GM19023 (cell line): ENCODE data around the gene ZNF837.
"Not testable (repeated sequence)": the region's sequence is repeated elsewhere in the genome, so short reads cannot be mapped to it uniquely, and the experiment has no call there.

Experiments
- ATAC-seq: cut with Tn5 transposase; IDR thresholded peaks from one replicate; pipeline ENCODE4 v1.9.1; 2021; ENCODE audit warnings: mild to moderate bottlenecking, moderate library complexity; ENCODE audit not compliant: unreplicated experiment

ZNF837 gene

DNA sequence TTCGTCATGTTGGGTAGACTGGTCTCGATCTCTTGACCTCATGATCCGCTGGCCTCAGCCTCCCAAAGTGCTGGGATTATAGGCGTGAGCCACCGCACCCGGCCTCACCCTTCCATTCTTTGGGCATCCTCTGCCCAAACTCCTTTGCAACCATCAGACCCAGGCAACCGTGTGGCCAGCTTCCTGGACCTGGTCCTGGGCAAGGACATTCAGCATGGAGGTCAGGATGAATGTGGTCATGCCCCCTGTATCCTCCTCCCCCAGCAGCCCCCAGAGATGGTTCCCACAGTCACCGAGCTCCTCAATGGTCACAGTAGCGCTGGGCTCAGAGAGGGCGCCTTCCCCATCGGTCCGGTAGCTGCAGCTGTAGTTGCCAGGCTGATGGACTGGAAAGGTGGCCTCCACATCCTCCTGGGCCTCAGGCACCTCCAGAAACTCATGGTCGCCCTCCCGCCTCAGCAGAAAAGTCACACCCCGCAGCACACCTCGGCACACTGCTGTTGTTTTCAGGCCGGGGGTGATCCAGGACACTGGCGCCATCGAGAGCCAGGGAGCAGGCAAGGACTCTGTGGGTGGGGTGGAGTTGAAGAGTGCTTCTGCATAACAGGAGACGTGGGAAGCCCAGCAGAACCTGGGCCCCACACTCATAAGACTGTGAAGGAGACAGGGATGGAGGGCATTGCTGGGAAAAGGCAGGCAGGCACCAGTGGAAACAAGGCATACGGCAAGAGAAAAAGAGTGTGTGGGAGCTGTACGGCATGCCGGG is 28.7 kb downstream of the ZNF837 start:
- no peak for ATAC-seq

DNA sequence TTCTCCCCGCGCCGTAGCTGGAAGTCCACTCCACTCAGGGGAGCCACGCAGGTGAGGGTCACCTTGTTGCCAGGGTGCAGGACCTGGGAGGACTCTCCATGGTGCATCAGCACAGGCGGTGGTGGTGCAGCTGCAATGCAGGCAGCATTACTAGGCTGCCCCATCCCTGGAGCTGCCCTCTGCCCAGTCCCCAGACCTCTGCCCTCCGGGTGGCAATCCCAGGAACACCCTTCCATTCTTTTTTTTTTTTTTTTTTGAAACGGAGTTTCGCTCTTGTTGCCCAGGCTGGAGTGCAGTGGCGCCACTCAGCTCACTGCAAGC is 29.3 kb downstream of the ZNF837 start:
- no peak for ATAC-seq

DNA sequence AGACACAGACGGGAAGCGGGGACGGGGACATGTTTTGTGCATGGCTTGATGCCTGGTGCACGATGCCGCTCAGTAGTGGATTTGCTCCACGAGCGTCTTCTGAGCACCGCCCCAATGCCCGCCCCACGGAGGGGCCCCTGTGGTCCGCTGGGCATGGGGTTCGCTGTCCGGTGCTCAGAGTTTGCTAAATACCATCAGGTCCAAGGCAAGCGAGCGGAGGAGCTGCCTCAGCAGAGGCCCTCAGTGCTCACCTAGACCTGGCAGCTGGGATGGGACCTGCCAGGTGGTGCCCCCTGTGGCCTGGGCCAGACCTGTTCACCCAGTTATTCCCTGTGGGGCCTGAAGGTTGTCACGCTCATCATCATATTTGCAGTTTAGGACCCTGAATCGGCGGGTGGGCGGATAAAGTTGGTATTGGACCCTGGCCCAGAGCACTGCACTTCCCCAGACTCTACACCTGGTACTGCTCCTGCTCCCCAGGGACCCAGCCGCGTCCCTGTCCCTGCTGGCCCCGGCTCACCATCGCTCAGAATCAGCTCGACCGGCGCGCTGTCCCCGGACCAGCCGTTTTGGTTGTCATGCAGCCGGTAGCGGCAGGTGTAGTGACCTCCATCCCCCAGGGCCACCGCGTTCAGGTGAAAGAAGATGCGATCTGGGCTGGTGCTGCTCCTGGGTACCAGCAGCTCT is 29.8 kb downstream of the ZNF837 start:
- ATAC-seq = no peak

DNA sequence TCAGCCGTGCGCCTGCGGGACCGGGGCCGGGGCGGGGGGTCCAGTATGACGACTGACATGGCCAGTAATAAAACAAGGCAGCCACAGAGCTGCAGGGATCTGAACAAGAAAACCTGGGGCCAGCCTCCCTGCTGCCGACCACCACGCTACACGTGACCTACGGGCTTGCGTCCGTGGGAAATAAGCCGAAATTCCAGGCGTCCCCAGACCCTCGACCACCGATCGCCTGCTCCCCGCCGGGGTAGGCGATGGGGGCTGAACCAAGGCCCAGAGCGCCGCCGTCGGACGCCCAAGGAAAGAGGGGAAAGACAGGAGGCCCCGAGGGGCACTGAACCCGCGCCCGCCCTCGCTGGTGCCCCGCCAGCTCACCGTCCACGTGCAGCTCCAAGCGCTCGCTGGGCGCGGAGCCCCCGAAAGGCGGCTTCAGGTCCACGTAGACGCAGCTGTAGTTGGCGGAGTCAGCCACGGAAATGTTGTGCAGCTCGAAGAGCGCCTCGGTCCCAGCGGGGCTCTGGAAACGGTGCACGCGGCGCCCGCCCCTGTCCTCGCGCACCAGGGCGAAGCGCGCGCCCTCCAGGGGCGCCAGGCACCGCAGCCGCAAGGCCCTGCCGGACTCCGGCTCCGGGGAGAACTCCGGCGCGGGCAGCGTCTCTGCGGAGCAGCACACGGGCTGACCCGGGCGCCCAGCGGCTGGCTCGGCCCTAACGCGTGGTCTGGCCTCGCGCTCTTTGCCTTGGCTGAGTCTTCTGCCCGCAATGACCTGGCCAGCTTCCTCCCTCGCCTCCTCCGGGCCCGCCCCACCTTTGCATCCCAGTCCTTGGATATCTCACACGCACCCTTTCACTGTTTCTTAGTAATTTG is 30.6 kb downstream of the ZNF837 start:
- ATAC-seq = no peak

DNA sequence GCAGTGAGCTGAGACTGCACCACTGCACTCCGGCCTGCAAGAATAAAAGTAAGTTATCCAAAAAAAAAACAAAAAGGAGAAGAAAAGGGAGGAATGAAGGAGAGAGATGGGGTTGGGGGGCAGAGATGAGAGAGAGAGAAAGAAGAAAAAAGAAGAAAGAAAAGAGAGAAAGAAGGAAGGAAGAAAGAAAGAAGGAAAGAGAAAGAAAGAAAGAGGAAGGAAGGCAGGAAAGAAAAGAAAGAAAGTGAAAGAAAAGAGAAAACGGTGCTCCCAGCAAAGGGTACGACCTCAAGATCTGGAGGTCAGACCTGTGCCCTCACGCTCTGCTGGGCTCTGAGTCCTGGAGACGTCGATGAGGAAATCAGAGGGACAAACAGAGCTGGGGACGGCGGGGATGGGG is 31.2 kb downstream of the ZNF837 start:
- no peak for ATAC-seq

DNA sequence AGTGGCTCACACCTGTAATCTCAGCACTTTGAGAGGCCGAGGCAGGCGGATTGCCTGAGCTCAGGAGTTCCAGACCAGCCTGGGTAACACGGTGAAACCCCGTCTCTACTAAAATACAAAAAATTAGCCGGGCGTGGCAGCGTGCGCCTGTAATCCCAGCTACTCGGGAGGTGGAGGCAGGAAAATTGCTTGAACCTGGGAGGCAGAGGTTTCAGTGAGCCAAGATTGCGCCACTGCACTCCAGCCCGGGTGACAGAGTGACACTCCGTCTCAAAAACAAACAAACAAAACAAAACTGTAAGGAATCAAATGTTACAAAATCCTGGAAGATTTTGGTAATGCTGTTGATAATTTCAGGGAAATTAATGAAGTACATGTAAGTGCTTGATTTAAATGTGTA is 32.8 kb downstream of the ZNF837 start:
- ATAC-seq = not testable (repeated sequence)

DNA sequence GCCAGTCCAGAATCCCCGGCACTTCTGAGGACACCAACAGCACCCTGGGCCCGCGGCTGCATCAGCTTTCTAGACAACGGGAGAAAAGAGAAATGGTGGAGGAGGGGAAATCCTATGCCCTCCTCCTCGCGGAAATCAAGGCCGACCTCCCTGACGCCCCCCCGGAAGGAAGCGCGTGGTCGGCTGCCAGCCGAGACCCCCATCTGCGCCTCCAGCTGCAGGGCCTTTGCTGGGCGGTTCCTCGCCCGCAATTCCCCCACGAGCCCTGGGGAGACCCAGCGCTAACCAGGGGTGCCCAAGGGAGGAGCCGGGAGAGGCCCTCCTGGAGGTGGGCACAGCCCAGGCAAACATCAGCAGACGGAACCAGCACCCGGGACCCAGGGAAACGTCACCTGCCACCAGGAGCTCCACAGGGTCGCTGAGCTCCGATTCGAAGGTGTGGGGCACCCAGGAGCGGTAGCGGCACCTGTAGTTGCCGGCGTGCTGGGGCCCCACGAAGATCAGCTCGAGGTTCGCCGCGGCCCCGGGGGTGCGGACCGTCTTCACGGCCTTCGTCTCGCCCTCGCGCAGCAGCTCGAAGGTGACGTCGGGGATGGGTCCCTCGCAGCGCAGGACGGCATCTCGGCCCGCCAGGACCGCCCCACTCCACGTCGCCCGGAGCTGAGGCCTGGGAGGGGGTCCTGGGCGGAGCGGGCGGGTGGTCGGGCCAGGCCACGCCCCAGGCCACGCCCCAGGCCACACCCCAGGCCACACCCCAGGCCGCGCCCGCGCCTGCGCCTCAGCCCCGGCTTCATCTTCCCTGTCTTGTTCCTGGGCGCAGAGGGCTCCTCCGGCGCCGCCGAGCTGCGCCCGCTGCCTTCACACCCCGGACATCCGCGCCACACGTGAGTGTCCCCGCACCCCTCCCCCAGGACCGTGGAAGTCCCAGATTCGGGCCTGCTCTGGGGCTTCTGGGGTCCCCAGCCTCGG is 33.6 kb downstream of the ZNF837 start:
- peak; percentile 84 for ATAC-seq

DNA sequence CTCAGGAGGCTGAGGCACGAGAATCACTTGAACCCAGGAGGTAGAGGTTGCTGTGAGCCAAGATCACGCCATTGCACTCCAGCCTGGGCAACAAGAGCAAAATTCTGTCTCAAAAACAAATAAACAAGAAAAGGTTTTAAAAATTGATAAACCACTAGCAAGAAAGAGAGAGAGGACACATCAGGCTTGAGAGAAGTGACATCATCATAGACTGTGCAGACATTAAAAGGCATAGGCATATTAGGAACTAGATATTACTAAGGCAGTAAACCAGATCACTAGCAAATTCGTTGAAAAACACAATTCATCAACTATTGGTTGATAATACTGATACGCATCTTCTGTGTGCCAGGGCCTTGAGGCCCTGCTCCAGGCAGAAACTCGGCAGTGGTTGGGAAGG is 35.3 kb downstream of the ZNF837 start:
- no peak for ATAC-seq

DNA sequence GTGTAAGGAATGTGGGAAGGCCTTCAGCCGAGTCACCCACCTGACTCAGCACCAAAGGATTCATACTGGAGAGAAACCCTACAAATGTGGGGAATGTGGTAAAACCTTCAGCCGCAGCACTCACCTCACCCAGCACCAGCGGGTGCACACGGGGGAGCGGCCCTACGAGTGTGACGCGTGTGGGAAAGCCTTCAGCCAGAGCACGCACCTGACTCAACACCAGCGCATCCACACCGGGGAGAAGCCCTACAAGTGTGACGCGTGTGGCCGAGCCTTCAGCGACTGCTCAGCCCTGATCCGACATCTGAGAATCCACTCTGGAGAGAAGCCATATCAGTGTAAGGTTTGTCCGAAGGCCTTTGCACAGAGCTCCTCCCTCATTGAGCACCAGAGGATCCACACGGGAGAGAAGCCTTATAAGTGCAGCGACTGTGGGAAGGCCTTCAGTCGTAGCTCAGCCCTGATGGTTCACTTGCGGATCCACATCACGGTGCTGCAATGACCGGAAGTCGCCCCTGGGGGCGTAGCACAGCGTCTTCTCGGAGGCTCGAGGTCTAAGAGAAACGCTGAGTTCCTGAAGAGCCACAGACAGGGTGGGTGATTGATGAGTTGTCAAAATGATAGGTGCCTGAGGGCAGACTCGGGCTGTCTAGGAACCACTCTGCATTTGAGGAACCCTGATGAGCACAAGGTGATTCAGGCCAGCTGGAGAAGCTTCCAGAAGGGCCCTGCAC is 41.8 kb downstream of the ZNF837 start:
- no peak for ATAC-seq

DNA sequence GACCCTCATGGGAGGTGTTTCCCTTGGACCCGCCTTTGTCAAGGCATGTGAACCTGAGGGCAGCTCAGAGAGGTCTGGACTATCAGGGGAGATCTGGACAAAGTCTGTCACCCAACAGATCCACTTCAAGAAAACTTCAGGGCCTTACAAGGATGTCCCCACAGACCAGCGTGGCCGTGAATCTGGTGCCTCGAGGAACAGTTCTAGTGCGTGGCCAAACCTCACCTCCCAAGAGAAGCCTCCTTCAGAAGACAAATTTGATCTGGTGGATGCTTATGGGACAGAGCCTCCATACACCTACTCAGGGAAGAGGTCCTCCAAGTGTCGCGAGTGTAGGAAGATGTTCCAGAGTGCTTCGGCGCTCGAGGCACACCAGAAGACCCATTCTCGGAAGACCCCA is 42.5 kb downstream of the ZNF837 start:
- ATAC-seq = no peak

DNA sequence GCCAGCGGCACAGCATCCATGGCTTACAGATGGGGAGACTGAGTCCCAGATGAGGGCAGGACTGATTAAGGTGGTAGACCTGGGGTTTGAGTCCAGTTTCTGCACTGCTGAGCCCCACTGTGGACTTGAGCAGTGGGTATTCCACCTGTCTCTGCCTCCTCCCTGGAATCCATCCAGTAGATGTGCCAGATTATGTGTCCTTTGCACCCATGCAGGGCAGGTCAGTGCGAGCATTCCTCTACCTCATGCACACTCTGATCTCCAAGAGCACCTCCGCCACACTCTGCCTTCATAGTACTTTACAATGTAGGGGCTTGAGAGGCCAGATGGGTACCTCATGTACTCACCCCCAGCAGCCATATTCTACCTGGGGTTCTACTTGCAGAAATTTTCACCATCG is 44.0 kb downstream of the ZNF837 start:
- no peak for ATAC-seq

DNA sequence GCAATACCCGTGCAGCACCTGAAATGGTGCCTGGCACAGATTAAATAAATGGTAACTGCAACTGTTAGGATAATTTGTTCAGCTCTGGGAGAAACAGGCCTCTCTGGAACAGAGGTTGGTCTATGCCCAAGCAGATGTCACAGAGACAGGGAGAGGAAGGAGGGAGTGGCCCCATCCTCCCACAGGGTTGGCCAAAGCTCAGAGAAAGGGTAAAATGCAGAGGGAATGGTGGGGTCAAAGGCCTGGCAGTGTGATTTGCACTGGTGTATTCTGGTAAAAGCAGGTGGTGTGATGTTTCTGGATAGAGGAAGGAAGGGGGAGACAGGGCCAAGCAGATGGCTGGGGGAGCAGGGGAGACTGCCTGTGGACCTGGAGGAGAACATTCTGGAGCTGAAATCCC is 44.6 kb downstream of the ZNF837 start:
- ATAC-seq = no peak

DNA sequence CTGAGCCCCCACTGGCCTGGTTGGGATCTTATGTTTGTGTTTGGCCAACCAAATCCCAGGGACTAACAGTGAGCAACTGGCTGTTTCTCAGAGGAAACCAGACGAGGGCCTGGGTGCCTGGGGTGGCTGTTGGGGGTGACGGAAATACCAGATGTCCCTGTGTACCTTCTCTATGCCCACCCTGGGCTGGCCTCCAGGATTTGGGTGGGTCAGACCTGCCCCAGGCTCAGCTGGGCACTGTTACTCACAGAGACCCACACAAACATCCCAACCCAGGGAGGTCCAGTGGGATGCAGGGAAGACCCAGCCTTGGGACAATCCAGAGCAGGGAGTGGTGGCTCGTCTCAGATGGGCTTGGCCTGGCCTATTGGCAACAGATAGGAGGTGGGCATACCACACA is 45.2 kb downstream of the ZNF837 start:
- no peak for ATAC-seq

DNA sequence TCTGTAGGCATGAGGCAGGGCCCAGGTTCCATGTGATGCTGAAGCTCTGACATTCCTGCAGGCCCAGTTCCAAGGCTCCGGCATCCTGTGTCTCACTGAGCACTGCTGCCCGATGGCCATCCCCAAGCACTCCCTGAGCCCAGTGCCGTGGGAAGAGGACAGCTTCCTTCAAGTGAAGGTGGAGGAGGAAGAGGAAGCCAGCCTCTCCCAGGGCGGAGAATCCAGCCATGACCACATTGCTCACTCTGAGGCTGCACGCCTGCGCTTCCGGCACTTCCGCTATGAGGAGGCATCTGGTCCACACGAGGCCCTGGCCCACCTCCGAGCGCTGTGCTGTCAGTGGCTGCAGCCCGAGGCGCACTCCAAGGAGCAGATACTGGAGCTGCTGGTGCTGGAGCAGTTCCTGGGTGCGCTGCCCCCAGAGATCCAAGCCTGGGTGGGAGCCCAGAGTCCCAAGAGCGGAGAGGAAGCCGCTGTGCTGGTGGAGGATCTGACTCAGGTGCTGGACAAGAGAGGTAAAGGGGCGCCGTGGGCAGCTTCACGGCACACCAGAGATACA is 46.1 kb downstream of the ZNF837 start:
- no peak for ATAC-seq

DNA sequence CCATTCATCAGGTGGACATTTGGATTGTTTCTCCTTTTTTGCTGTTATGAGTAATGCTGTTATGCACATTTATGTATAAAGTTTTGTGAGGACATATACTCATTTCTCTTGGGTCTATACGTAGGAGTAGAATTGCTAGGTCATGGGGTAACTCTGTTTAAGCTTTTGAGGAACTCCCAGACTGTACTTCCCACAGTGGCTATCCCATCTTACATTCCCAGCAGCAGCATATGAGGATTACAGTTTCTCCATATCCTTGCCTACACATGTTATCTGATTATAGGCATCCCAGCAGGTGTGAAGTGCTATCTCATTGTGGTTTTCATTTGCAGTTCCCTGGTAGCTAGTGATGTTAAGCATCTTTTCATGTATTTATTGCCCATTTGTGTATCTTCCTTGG is 48.1 kb downstream of the ZNF837 start:
- no peak for ATAC-seq

DNA sequence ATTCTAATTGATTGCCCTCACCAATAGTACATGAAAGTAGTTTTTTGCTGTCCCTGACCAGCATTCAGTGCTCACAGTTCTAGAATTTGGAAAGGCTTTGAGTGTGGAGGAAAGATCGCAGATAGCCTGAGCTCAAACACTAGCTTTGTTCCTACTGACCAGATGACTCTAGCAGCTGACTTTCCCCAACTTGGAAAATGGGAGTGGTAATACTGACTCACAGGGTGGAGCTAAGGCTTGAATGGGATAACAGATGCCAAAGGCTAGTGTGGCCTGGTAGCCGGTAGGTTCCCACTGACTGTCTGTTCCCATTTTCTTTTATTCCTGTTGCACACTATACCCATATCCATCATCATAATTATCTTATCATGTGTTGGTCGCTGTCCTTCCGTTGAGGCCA is 50.4 kb downstream of the ZNF837 start:
- ATAC-seq = no peak

DNA sequence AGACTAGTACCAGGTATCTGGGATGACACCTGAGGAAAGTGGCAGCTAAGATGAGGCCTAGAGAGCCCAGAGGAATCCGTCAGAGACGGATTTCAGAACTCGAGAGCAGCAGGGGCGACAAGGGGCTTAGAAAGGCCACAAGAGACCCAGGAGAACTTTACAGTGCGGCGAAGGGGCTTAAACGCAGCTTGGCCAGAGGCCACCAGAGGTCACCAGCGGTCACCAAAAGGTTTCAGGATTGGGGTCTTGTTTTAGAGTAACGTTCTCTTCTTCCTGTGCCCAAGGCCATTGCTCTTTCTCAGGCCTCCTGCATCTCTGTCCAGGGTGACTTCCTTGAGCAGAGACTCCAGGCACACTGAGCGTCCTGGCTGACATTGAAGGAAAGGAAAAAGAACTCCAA is 51.8 kb downstream of the ZNF837 start:
- no peak for ATAC-seq

DNA sequence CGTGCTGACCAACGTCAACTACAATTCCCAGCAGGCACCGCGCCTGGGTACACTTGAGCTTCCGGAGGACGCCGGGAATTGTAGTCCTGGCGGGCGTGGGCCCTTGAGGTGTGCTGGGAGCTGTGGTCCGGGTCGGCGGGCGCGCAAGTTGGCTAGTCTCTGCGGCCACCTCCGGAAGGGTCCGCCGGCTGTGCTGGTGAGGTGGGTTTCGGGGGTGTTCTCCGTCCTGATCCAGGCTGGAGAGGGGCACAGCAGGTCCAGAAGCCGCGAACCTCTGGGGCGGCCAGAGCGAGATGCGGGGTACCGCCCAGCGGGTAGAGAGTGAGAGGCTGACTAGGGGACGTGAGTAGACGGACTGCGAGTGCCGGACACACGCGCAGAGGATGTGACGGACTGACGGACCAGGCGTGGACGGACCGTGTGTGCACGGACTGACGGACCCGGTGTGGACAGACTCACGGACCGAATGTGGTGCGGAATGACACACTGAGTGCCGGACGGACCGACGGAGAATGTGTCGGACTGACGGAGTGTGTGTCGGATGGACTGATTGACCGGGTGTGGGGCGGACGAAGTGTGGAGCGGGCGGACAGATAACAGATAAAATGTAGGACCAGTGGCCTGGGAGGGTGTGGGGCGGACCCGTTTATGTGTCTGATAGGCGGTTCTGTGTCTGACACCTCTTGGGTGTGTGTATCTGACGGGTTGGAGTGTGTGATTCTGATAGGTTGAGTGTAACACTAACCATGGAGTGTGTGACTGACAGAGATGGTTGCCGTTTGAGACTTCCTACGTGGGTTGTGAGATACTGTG is 53.7 kb downstream of the ZNF837 start, which contains the start of gene ZSCAN22:
ZSCAN22 (plus strand) TSS at position 81 of the 813 bp plus-strand sequence. CDS start 7,809 bp downstream, outside the sequence.
- ATAC-seq = peak; percentile 88

DNA sequence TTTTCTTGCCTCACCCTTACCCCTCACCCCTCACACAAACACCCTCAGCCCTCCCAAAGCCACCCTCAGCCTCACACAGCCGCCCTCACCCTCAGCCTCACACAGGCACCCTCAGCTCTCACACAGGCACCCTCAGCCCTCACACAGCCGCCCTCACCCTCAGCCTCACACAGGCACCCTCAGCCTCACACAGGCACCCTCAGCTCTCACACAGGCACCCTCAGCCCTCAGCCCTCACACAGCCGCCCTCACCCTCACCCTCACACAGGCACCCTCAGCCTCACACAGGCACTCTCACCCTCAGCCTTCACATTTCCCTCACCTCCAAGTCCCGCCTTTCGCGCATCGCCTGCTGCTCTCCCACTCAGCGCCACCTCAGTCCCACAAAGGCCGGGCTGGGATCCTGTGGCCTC is 54.3 kb downstream of the ZNF837 start:
- no peak for ATAC-seq
